ENCODE results near the gene MYH9. TPM values are rescaled to one million over a fixed set of nuclear protein-coding genes. Genes with fewer than 3 reads are reported as not detected.

The MYH9 gene
- total and polyA plus RNA-seq, 7 experiments from 2014 or later, result 95.5 to 900 (median 661) TPM

DNA sequence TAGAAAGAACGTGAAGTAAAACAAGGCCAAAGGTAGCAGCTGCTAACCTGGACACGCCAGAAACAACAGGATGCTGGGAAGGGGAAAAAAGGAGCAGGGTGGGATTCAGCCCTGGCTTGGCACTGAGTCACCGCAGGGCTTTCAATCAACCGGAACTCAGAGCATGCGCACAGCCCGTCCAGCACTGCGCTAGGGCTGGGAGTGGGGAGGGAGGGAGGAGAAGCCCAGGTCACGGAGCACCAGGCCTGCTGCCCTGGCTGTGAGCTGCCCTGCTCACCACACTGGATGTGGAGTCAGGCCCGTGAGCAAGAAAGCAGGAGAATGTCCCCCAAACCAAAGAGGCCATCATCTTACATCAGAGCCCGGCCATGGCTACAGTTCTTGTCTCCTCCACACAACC, 83.3 kb downstream of the MYH9 start:
- Mint-ChIP-seq H3K4me1 (peaks cover 6 to 17% (median 9%) of the 10 kb centered on the region in 7 donors), H3K27ac (peak overlapping the region in 7 of 9 donors; percentile 37 to 80 (median 63)), H3K27me3 (no peaks in the 10 kb centered on the region), H3K36me3 (peaks cover 7 to 60% (median 28%) of the 10 kb centered on the region in 5 donors), H3K9me3 (peaks cover 0 to 2% (median 0%) of the 10 kb centered on the region in 11 donors), H3K4me3 (no peak overlapping the region)
- no peaks in the 10 kb centered on the region for H3K27me3 ChIP-seq (ENCODE audit: control insufficient read depth in 2 of 2, insufficient read depth in 2 of 2, low read length in 2 of 2)
- DNase-seq, result no peak
- H3K4me3 ChIP-seq (ENCODE audit: low read length), result no peak overlapping the region
- intact Hi-C loops (cut with micrococcal nuclease), result no loop called here
- H3K36me3 ChIP-seq (ENCODE audit: control insufficient read depth in 2 of 3, insufficient read depth in 3 of 3, low read length in 3 of 3), result peaks cover 56 to 100% (median 60%) of the 10 kb centered on the region in 3 experiments
- ChIA-PET CTCF (interaction anchor here (7.0 kb wide), 1 partner anchor 164 kb away, joined by 119 read pairs; no protein-coding TSS in a partner anchor), POLR2A (interaction anchor here (0.6 to 1.0 kb wide), 4 partner anchors 15 to 166 kb away, joined by 3 read pairs; partner anchors contain the start of gene APOL3)
- no peak overlapping the region for H3K27ac ChIP-seq (ENCODE audit: low read depth, low read length)
- H3K4me1 ChIP-seq (ENCODE audit: control insufficient read depth in 2 of 2, insufficient read depth in 2 of 2, low read length in 2 of 2), result peaks cover 0 to 3% of the 10 kb centered on the region in 2 donors
- H3K9me3 ChIP-seq (ENCODE audit: control insufficient read depth in 2 of 3, low read length in 3 of 3), result no peaks in the 10 kb centered on the region
- no peak for ATAC-seq

DNA sequence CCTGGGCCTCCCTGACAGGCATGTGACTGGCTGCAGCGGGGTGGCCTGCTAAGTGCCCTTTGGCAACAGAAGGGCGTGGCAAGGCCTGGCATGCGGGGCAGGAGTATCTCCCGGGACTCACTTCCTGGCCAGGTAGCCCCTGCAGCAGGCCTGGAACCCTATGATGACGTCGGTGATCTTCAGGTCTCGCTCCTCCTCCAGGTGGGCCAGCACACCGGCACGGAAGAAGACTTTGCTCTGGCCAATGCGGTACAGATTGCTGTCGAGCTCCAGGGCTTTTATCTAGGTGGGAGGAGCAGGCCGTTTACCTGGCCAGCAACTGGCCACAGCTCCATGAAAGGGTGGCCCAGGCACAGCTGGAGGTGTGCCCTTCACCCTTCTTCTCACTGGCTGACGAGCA, 83.9 kb downstream of the MYH9 start:
- Histone ChIP-seq H3K4me3 (ENCODE audit: low read length) (no peak overlapping the region), H3K36me3 (ENCODE audit: control insufficient read depth in 2 of 3, insufficient read depth in 3 of 3, low read length in 3 of 3) (peaks cover 56 to 100% (median 60%) of the 10 kb centered on the region in 3 experiments), H3K9me3 (ENCODE audit: control insufficient read depth in 2 of 3, low read length in 3 of 3) (no peaks in the 10 kb centered on the region), H3K27me3 (ENCODE audit: control insufficient read depth in 2 of 2, insufficient read depth in 2 of 2, low read length in 2 of 2) (no peaks in the 10 kb centered on the region), H3K4me1 (ENCODE audit: control insufficient read depth in 2 of 2, insufficient read depth in 2 of 2, low read length in 2 of 2) (peaks cover 0 to 3% of the 10 kb centered on the region in 2 donors), H3K27ac (ENCODE audit: low read depth, low read length) (no peak overlapping the region)
- intact Hi-C loops (cut with micrococcal nuclease), result no loop called here
- peaks cover 6 to 17% (median 9%) of the 10 kb centered on the region in 7 donors for H3K4me1 Mint-ChIP-seq
- no peak for ATAC-seq
- ChIA-PET POLR2A (interaction anchor here (0.6 to 1.0 kb wide), 2 partner anchors 15 to 103 kb away, joined by 3 read pairs; no protein-coding TSS in a partner anchor), CTCF (interaction anchor here (0.6 to 7.0 kb wide), 3 partner anchors 11 to 165 kb away, joined by 3 to 119 read pairs (median 3); no protein-coding TSS in a partner anchor)
- DNase-seq, result no peak
- H3K9me3 Mint-ChIP-seq, result peaks cover 0 to 2% (median 0%) of the 10 kb centered on the region in 11 donors
- no peak overlapping the region for H3K4me3 Mint-ChIP-seq
- H3K36me3 Mint-ChIP-seq, result peaks cover 5 to 56% (median 28%) of the 10 kb centered on the region in 5 donors
- peak overlapping the region in 6 of 9 donors; percentile 41 to 80 (median 68) for H3K27ac Mint-ChIP-seq
- H3K27me3 Mint-ChIP-seq, result no peaks in the 10 kb centered on the region

DNA sequence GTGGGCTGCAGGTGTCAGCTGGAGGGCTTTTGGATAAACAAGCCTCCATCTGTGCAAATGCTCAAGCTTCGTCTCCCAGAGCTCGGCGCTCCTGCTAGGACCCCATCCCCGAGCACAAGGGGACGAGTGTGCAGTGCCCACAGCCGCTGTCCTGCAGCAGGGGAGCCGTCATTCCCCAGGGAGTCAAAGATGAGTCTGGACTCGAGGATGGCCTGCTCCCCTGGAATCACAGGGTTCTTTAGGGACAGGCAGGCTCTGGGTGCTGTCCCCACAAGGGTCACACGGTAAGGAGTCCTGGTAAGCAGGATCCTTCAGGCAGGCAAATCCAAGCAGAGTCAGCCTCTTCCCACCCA, 84.7 kb downstream of the MYH9 start:
- DNase-seq (no peak), ATAC-seq (no peak)
- peak overlapping the region in 5 of 9 donors; percentile 4 to 56 (median 38) for H3K27ac Mint-ChIP-seq
- H3K9me3 Mint-ChIP-seq, result peaks cover 0 to 2% (median 0%) of the 10 kb centered on the region in 11 donors
- no peak overlapping the region for H3K4me3 Mint-ChIP-seq
- intact Hi-C loops (cut with micrococcal nuclease), result no loop called here
- H3K27me3 Mint-ChIP-seq, result no peaks in the 10 kb centered on the region
- Histone ChIP-seq H3K4me1 (ENCODE audit: control insufficient read depth in 2 of 2, insufficient read depth in 2 of 2, low read length in 2 of 2) (peaks cover 0 to 3% of the 10 kb centered on the region in 2 donors), H3K36me3 (ENCODE audit: control insufficient read depth in 2 of 3, insufficient read depth in 3 of 3, low read length in 3 of 3) (peaks cover 57 to 100% (median 64%) of the 10 kb centered on the region in 3 experiments), H3K9me3 (ENCODE audit: control insufficient read depth in 2 of 3, low read length in 3 of 3) (no peaks in the 10 kb centered on the region), H3K27me3 (ENCODE audit: control insufficient read depth in 2 of 2, insufficient read depth in 2 of 2, low read length in 2 of 2) (no peaks in the 10 kb centered on the region), H3K27ac (ENCODE audit: low read depth, low read length) (no peak overlapping the region), H3K4me3 (ENCODE audit: low read length) (no peak overlapping the region)
- H3K4me1 Mint-ChIP-seq, result peaks cover 5 to 14% (median 9%) of the 10 kb centered on the region in 7 donors
- H3K36me3 Mint-ChIP-seq, result peaks cover 0 to 55% (median 27%) of the 10 kb centered on the region in 5 donors
- ChIA-PET POLR2A (interaction anchor here (0.6 to 0.9 kb wide), 2 partner anchors 11 to 103 kb away, joined by 3 read pairs; no protein-coding TSS in a partner anchor), CTCF (interaction anchor here (1.1 to 7.0 kb wide), 6 partner anchors 10 to 165 kb away, joined by 3 to 119 read pairs (median 9); no protein-coding TSS in a partner anchor)

DNA sequence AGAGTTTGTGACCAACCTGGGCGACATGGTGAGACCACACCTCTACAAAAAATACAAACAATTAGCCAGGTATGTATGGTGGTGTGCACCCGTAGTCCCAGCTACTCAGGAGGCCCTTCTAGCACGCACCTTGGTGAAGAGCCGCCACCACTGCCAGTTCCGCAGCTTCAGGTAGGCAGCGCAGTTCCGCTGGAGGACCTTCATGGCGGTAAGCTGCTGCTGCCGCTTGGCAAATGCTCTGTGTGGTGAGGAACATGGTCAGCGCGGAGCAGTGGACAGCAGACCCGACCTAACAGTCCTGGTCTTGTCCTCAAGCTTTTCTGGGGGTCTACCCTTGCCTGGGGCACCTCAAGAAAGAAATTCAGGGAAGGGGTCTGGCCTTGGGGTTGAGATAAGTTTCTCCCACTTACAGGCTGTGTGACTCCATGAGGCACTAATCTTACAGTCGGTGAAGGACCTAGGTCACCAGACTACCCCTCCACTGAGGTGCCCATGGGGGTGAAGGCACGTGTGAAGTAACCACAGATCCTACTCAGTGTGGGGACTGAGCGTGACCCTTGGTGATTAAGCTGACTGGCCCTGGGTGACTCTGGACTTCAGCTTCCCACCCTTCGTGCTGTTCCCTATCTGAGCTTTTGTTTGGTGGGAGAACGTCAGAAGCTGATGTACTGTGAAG, 85.2 kb downstream of the MYH9 start:
- H3K36me3 Mint-ChIP-seq, result peaks cover 0 to 60% (median 29%) of the 10 kb centered on the region in 5 donors
- H3K4me1 Mint-ChIP-seq, result peaks cover 5 to 14% (median 9%) of the 10 kb centered on the region in 7 donors
- no peaks in the 10 kb centered on the region for H3K27me3 Mint-ChIP-seq
- Histone ChIP-seq H3K27me3 (ENCODE audit: control insufficient read depth in 2 of 2, insufficient read depth in 2 of 2, low read length in 2 of 2) (no peaks in the 10 kb centered on the region), H3K4me3 (ENCODE audit: low read length) (no peak overlapping the region), H3K36me3 (ENCODE audit: control insufficient read depth in 2 of 3, insufficient read depth in 3 of 3, low read length in 3 of 3) (peaks cover 62 to 100% (median 69%) of the 10 kb centered on the region in 3 experiments), H3K4me1 (ENCODE audit: control insufficient read depth in 2 of 2, insufficient read depth in 2 of 2, low read length in 2 of 2) (peaks cover 0 to 3% of the 10 kb centered on the region in 2 donors), H3K27ac (ENCODE audit: low read depth, low read length) (no peak overlapping the region), H3K9me3 (ENCODE audit: control insufficient read depth in 2 of 3, low read length in 3 of 3) (no peaks in the 10 kb centered on the region)
- H3K4me3 Mint-ChIP-seq, result no peak overlapping the region
- peak overlapping the region in 6 of 9 donors; percentile 23 to 76 (median 54) for H3K27ac Mint-ChIP-seq
- H3K9me3 Mint-ChIP-seq, result peaks cover 0 to 2% (median 0%) of the 10 kb centered on the region in 11 donors
- CTCF ChIA-PET, result interaction anchor here (1.0 to 7.0 kb wide), 16 partner anchors 9 to 190 kb away, joined by 3 to 119 read pairs (median 6); no protein-coding TSS in a partner anchor
- POLR2A ChIA-PET, result interaction anchor here (0.6 to 2.2 kb wide), 8 partner anchors 12 to 179 kb away, joined by 3 to 7 read pairs (median 4); partner anchors contain the start of gene TXN2
- ATAC-seq (no peak), DNase-seq (no peak)
- intact Hi-C loops (cut with micrococcal nuclease), result no loop called here

DNA sequence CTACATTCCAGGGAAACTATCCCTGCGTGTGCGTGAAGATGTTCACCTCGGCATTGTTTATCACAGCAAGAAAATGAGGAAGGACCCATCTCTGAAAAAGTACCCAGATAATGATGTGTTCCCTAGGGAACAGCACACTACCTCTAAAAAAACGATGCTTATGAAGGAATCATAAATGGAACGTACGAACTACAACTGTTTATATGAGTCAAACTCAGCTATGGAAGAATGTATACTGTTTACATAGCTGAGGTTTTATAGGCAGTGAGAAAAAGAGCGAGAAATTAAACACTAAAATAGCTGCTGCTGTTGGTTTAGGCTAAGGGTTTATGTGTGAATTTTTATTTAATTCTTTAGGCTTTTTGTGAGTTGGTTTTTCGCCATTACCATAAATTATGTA, 85.9 kb downstream of the MYH9 start:
- DNase-seq (no peak), ATAC-seq (no peak)
- H3K27ac Mint-ChIP-seq, result peak overlapping the region; percentile 56 to 81 (median 76)
- H3K4me1 ChIP-seq (ENCODE audit: control insufficient read depth in 2 of 2, insufficient read depth in 2 of 2, low read length in 2 of 2), result peaks cover 0 to 3% of the 10 kb centered on the region in 2 donors
- POLR2A ChIA-PET, result interaction anchor here (0.9 to 2.2 kb wide), 7 partner anchors 23 to 180 kb away, joined by 3 to 7 read pairs (median 4); partner anchors contain the start of gene TXN2
- peak overlapping the region in 1 of 10 donors; percentile 6 for H3K4me3 Mint-ChIP-seq
- H3K36me3 Mint-ChIP-seq, result peaks cover 0 to 62% (median 31%) of the 10 kb centered on the region in 5 donors
- intact Hi-C loops (cut with micrococcal nuclease), result loop anchor here (1.0 kb wide), 6 partner anchors 29 to 184 kb away; partner anchors contain the start of gene TXN2 (in 1 of the 2)
- H3K9me3 Mint-ChIP-seq, result peaks cover 0 to 2% (median 0%) of the 10 kb centered on the region in 11 donors
- no peaks in the 10 kb centered on the region for H3K27me3 ChIP-seq (ENCODE audit: control insufficient read depth in 2 of 2, insufficient read depth in 2 of 2, low read length in 2 of 2)
- CTCF ChIA-PET, result interaction anchor here (0.6 to 7.0 kb wide), 26 partner anchors 9 to 191 kb away, joined by 3 to 119 read pairs (median 5); no protein-coding TSS in a partner anchor
- H3K9me3 ChIP-seq (ENCODE audit: control insufficient read depth in 2 of 3, low read length in 3 of 3), result no peaks in the 10 kb centered on the region
- no peak overlapping the region for H3K4me3 ChIP-seq (ENCODE audit: low read length)
- no peak overlapping the region for H3K27ac ChIP-seq (ENCODE audit: low read depth, low read length)
- no peaks in the 10 kb centered on the region for H3K27me3 Mint-ChIP-seq
- peaks cover 66 to 100% (median 71%) of the 10 kb centered on the region in 3 experiments for H3K36me3 ChIP-seq (ENCODE audit: control insufficient read depth in 2 of 3, insufficient read depth in 3 of 3, low read length in 3 of 3)
- peaks cover 4 to 14% (median 11%) of the 10 kb centered on the region in 7 donors for H3K4me1 Mint-ChIP-seq

DNA sequence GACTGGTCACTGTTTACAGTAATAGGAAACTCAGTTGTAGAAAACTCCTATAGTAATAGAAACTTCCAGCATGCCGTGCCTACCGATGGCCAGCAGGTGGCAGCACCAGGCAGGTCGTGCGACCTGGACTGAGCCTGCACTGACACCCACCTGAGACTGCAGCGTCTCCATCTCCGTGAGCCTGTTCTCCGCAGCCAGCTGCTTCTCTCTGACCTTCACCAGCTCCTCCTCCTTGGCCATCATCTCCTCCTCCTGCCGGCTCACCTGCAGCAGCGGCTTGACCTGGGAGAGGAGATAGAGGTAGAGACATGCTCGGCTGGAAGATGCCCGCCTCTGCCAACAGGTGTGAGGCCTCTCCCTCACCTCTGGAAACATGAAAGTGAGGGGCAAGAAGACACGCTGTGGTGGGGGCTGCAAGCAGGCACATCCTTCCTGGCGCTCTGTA, 86.4 kb downstream of the MYH9 start:
- H3K36me3 Mint-ChIP-seq, result peaks cover 0 to 62% (median 32%) of the 10 kb centered on the region in 5 donors
- H3K27me3 ChIP-seq (ENCODE audit: control insufficient read depth in 2 of 2, insufficient read depth in 2 of 2, low read length in 2 of 2), result no peaks in the 10 kb centered on the region
- H3K9me3 Mint-ChIP-seq, result peaks cover 0 to 2% (median 0%) of the 10 kb centered on the region in 11 donors
- H3K9me3 ChIP-seq (ENCODE audit: control insufficient read depth in 2 of 3, low read length in 3 of 3), result no peaks in the 10 kb centered on the region
- H3K4me1 ChIP-seq (ENCODE audit: control insufficient read depth in 2 of 2, insufficient read depth in 2 of 2, low read length in 2 of 2), result peaks cover 0 to 3% of the 10 kb centered on the region in 2 donors
- peaks cover 65 to 100% (median 71%) of the 10 kb centered on the region in 3 experiments for H3K36me3 ChIP-seq (ENCODE audit: control insufficient read depth in 2 of 3, insufficient read depth in 3 of 3, low read length in 3 of 3)
- H3K4me1 Mint-ChIP-seq, result peaks cover 4 to 14% (median 11%) of the 10 kb centered on the region in 7 donors
- H3K27ac ChIP-seq (ENCODE audit: low read depth, low read length), result peak overlapping the region; percentile 15
- peak overlapping the region in 3 of 10 donors; percentile 6 to 40 (median 26) for H3K4me3 Mint-ChIP-seq
- peak overlapping the region; percentile 56 to 81 (median 76) for H3K27ac Mint-ChIP-seq
- H3K27me3 Mint-ChIP-seq, result no peaks in the 10 kb centered on the region
- DNase-seq (peak; percentile 68 to 86 (median 80)), ATAC-seq (peak; percentile 94)
- ChIA-PET POLR2A (interaction anchor here (0.6 to 2.2 kb wide), 10 partner anchors 10 to 206 kb away, joined by 3 to 7 read pairs (median 4); partner anchors contain the start of genes FOXRED2 and TXN2), CTCF (interaction anchor here (0.6 to 7.0 kb wide), 35 partner anchors 8 to 192 kb away, joined by 3 to 119 read pairs (median 5); partner anchors contain the start of gene APOL2)
- intact Hi-C loops (cut with micrococcal nuclease), result loop anchor here (1.0 kb wide), 6 partner anchors 30 to 185 kb away; partner anchors contain the start of gene TXN2 (in 1 of the 2)
- no peak overlapping the region for H3K4me3 ChIP-seq (ENCODE audit: low read length)
